Neural cell (in vitro differentiated cells): ENCODE data around the gene INHA. TPM values are rescaled to one million over a fixed set of nuclear protein-coding genes. Genes with fewer than 3 reads are reported as not detected.

Experiments
- H2AFZ ChIP-seq: fragments of 200-600, 300-800 bp; sonication (generic), shearing (Covaris generic); 2 replicates; pipeline ENCODE4 v1.6.0; 2014; ENCODE audit warnings: low read depth, mild to moderate bottlenecking, antibody characterized with exemption, low read length, moderate library complexity
- H3F3A ChIP-seq: fragments of 200-600 bp; shearing (Covaris generic); 2 replicates; pipeline ENCODE4 v1.6.1; 2016; ENCODE audit warnings: mild to moderate bottlenecking, moderate library complexity, mixed read lengths, antibody characterized with exemption, low read length; ENCODE audit not compliant: insufficient read depth, poor library complexity, severe bottlenecking
- H3K27ac ChIP-seq: fragments of 200-600, 300-800 bp; sonication (generic), shearing (Covaris generic); 2 replicates; pipeline ENCODE4 v1.5.1; 2014; ENCODE audit warnings: mild to moderate bottlenecking, low read length, moderate library complexity
- H3K27me3 ChIP-seq: fragments of 300-800, 200-600 bp; sonication (generic), shearing (Covaris generic); 2 replicates; pipeline ENCODE4 v1.6.0; 2014; ENCODE audit warnings: mild to moderate bottlenecking, low read depth, low read length, moderate library complexity; ENCODE audit not compliant: insufficient read depth
- H3K36me3 ChIP-seq: fragments of 300-800, 200-600 bp; sonication (generic), shearing (Covaris generic); 2 replicates; pipeline ENCODE4 v1.5.1; 2014; ENCODE audit warnings: mild to moderate bottlenecking, antibody characterized with exemption, low read length, moderate library complexity; ENCODE audit not compliant: insufficient read depth
- H3K4me2 ChIP-seq: fragments of 300-800, 200-600 bp; sonication (generic), shearing (Covaris generic); 2 replicates; pipeline ENCODE4 v1.6.0; 2014; ENCODE audit warnings: mild to moderate bottlenecking, low read length
- H3K4me3 ChIP-seq: fragments of 300-800, 200-600 bp; sonication (generic), shearing (Covaris generic); 2 replicates; pipeline ENCODE4 v1.5.1; 2014; ENCODE audit warnings: mild to moderate bottlenecking, low read length, moderate library complexity
- H3K79me2 ChIP-seq: fragments of 200-600 bp; shearing (Covaris generic); replicated peaks from 2 replicates; pipeline ENCODE4 v1.6.0; 2014; ENCODE audit warnings: mild to moderate bottlenecking, low read length, moderate library complexity; ENCODE audit not compliant: insufficient read depth
- H3K9ac ChIP-seq: fragments of 300-800, 200-600 bp; sonication (generic), shearing (Covaris generic); 2 replicates; pipeline ENCODE4 v1.6.1; 2016; ENCODE audit warnings: mild to moderate bottlenecking, low read length, mixed read lengths
- H3K9me2 ChIP-seq: fragments of 200-600 bp; shearing (Covaris generic); 2 replicates; pipeline ENCODE4 v1.6.1; 2016; ENCODE audit warnings: mild to moderate bottlenecking, low read length, mixed read lengths; ENCODE audit not compliant: insufficient read depth
- H3K9me3 ChIP-seq: fragments of 200-600, 300-800 bp; sonication (generic), shearing (Covaris generic); 2 replicates; pipeline ENCODE4 v1.6.1; 2016; ENCODE audit warnings: mild to moderate bottlenecking, mixed run types, low read length, moderate library complexity, mixed read lengths
- H4K20me1 ChIP-seq: fragments of 200-600 bp; shearing (Covaris generic); 2 replicates; pipeline ENCODE4 v1.6.1; 2016; ENCODE audit warnings: mild to moderate bottlenecking, mixed run types; ENCODE audit not compliant: insufficient read depth
- EP300 ChIP-seq: fragments of 450-650 bp; conservative IDR thresholded peaks from 2 replicates; pipeline ENCODE4 v1.6.1; 2014; ENCODE audit warnings: antibody characterized with exemption, mild to moderate bottlenecking, moderate library complexity; ENCODE audit not compliant: poor library complexity, severe bottlenecking
- EZH2 ChIP-seq: fragments of 200-600, 300-800 bp; shearing (Covaris generic), sonication (generic); IDR thresholded peaks from 2 replicates; pipeline ENCODE4 v1.6.1; 2014; ENCODE audit warnings: antibody characterized with exemption, low read length, borderline replicate concordance, mild to moderate bottlenecking; ENCODE audit not compliant: insufficient read depth, poor library complexity, severe bottlenecking
- MXI1 ChIP-seq: fragments of 450-650 bp; conservative IDR thresholded peaks from 2 replicates; pipeline ENCODE4 v1.6.1; 2014; ENCODE audit warnings: antibody characterized with exemption, mild to moderate bottlenecking; ENCODE audit not compliant: poor library complexity, severe bottlenecking
- POLR2AphosphoS5 ChIP-seq: IDR thresholded peaks from 2 replicates; pipeline ENCODE4 v1.6.1; 2012
- RAD21 ChIP-seq: fragments of 450-650 bp; conservative IDR thresholded peaks from 2 replicates; pipeline ENCODE4 v1.6.1; 2014; ENCODE audit warnings: antibody characterized with exemption, mild to moderate bottlenecking, moderate library complexity
- SMC3 ChIP-seq: fragments of 450-650 bp; conservative IDR thresholded peaks from 2 replicates; pipeline ENCODE4 v1.6.1; 2014; ENCODE audit warnings: antibody characterized with exemption, mild to moderate bottlenecking, moderate library complexity; ENCODE audit not compliant: poor library complexity
- TAF1 ChIP-seq: IDR thresholded peaks from 2 replicates; pipeline ENCODE4 v1.6.1; 2012; ENCODE audit warnings: low read depth
- polyA plus RNA-seq: library from polyadenylated mRNA; depleted of rRNA; stranded (reverse); fragments of >200 nt; gene quantifications from 2 replicates; pipeline ENCODE4 v1.2.3, GENCODE V29; 2014
- TF ChIP-seq, protein P1 (sequence below): fragments of 450-650 bp; IDR thresholded peaks from 2 replicates; pipeline ENCODE4 v1.5.1; 2014; ENCODE audit warnings: antibody characterized with exemption, mild to moderate bottlenecking, moderate library complexity; ENCODE audit not compliant: poor library complexity, severe bottlenecking
- TF ChIP-seq, protein P2 (sequence below): IDR thresholded peaks from 2 replicates; pipeline ENCODE4 v1.6.1; 2012; ENCODE audit warnings: borderline replicate concordance

Gene INHA
- polyA plus RNA-seq, 1 donor from 2014 or later = 2.7 TPM

- Histone ChIP-seq H3K4me2 (peak overlapping the region; percentile 90), H3K79me2 (peaks cover 17% of the 10 kb centered on the region), H3K9me3 (no peaks in the 10 kb centered on the region), H3K36me3 (peaks cover 5% of the 10 kb centered on the region), H2AFZ (peak overlapping the region; percentile 73), H3K4me3 (peak overlapping the region; percentile 90), H3K27me3 (no peaks in the 10 kb centered on the region), H3K27ac (peak overlapping the region; percentile 89), H3K9ac (peak overlapping the region; percentile 97), H3F3A (no peaks in the 10 kb centered on the region), H4K20me1 (peaks cover 2% of the 10 kb centered on the region), H3K9me2 (no peaks in the 10 kb centered on the region)
- TF ChIP-seq, protein P1, sequence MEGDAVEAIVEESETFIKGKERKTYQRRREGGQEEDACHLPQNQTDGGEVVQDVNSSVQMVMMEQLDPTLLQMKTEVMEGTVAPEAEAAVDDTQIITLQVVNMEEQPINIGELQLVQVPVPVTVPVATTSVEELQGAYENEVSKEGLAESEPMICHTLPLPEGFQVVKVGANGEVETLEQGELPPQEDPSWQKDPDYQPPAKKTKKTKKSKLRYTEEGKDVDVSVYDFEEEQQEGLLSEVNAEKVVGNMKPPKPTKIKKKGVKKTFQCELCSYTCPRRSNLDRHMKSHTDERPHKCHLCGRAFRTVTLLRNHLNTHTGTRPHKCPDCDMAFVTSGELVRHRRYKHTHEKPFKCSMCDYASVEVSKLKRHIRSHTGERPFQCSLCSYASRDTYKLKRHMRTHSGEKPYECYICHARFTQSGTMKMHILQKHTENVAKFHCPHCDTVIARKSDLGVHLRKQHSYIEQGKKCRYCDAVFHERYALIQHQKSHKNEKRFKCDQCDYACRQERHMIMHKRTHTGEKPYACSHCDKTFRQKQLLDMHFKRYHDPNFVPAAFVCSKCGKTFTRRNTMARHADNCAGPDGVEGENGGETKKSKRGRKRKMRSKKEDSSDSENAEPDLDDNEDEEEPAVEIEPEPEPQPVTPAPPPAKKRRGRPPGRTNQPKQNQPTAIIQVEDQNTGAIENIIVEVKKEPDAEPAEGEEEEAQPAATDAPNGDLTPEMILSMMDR = no peak
- no peak for TF ChIP-seq EP300
- TF ChIP-seq TAF1 = no peak
- peak; percentile 35 for TF ChIP-seq POLR2AphosphoS5
- TF ChIP-seq, protein P2, sequence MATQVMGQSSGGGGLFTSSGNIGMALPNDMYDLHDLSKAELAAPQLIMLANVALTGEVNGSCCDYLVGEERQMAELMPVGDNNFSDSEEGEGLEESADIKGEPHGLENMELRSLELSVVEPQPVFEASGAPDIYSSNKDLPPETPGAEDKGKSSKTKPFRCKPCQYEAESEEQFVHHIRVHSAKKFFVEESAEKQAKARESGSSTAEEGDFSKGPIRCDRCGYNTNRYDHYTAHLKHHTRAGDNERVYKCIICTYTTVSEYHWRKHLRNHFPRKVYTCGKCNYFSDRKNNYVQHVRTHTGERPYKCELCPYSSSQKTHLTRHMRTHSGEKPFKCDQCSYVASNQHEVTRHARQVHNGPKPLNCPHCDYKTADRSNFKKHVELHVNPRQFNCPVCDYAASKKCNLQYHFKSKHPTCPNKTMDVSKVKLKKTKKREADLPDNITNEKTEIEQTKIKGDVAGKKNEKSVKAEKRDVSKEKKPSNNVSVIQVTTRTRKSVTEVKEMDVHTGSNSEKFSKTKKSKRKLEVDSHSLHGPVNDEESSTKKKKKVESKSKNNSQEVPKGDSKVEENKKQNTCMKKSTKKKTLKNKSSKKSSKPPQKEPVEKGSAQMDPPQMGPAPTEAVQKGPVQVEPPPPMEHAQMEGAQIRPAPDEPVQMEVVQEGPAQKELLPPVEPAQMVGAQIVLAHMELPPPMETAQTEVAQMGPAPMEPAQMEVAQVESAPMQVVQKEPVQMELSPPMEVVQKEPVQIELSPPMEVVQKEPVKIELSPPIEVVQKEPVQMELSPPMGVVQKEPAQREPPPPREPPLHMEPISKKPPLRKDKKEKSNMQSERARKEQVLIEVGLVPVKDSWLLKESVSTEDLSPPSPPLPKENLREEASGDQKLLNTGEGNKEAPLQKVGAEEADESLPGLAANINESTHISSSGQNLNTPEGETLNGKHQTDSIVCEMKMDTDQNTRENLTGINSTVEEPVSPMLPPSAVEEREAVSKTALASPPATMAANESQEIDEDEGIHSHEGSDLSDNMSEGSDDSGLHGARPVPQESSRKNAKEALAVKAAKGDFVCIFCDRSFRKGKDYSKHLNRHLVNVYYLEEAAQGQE = no peak
Observed at GRCh38 chr2:219544567-219544966, 27.5 kb upstream of the INHA start.

DNA sequence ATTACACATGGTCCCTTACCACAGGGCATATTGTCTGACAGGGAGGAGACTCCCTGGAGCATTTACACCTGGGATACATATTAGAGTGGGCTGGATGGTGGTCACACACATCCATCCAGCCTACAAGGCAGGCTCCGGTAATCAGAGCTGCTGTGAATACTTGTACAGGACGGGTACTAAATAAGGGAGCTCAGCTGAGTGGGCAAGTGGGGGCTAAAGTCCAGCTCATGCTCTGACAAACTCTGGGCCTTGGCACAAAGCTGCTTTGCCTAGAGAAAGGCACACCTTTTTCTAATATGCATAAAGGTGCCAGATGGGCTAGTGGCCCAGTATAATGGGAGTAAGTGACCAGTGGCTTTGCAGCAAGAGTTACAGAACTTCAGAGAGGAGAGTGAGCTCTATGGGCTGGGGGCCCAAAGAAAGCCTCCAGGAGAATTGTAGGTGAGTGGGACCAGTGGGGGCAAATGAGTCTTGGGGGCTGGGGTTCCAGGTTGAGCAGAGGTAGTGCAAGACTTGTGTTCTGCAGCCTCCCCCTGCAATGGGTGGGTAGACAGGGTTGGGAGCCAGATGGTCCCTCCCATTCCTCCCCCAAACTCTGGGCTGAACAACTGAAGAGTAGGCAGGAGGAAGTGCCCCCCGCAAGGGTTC, 26.7 kb upstream of the INHA start:
- H3K27ac ChIP-seq = no peak overlapping the region
- peak overlapping the region; percentile 90 for H3K4me3 ChIP-seq
- H3K79me2 ChIP-seq = peaks cover 17% of the 10 kb centered on the region
- no peaks in the 10 kb centered on the region for H3K9me3 ChIP-seq
- no peaks in the 10 kb centered on the region for H3K9me2 ChIP-seq
- no peaks in the 10 kb centered on the region for H3K27me3 ChIP-seq
- H4K20me1 ChIP-seq = peaks cover 2% of the 10 kb centered on the region
- peaks cover 5% of the 10 kb centered on the region for H3K36me3 ChIP-seq
- TF ChIP-seq MXI1 = no peak
- TF ChIP-seq EZH2 = no peak
- TF ChIP-seq SMC3 = no peak
- no peak for TF ChIP-seq POLR2AphosphoS5
- no peak for TF ChIP-seq EP300
- TF ChIP-seq, protein P1 = no peak
- no peak for TF ChIP-seq RAD21
- TF ChIP-seq TAF1 = no peak
- TF ChIP-seq, protein P2 = no peak
- H2AFZ ChIP-seq = no peak overlapping the region
- peak overlapping the region; percentile 97 for H3K9ac ChIP-seq
- H3K4me2 ChIP-seq = peak overlapping the region; percentile 90
- no peaks in the 10 kb centered on the region for H3F3A ChIP-seq
